DMS79 (cell line): ENCODE measurements around the gene SYNPR.
"Not testable (repeated sequence)": the region's sequence is repeated elsewhere in the genome, so short reads cannot be mapped to it uniquely, and the experiment has no call there.

Experiments
- DNase-seq: peaks from one replicate; lab custom pipeline; 2025; lab: John Stamatoyannopoulos, UW

Gene SYNPR

DNA sequence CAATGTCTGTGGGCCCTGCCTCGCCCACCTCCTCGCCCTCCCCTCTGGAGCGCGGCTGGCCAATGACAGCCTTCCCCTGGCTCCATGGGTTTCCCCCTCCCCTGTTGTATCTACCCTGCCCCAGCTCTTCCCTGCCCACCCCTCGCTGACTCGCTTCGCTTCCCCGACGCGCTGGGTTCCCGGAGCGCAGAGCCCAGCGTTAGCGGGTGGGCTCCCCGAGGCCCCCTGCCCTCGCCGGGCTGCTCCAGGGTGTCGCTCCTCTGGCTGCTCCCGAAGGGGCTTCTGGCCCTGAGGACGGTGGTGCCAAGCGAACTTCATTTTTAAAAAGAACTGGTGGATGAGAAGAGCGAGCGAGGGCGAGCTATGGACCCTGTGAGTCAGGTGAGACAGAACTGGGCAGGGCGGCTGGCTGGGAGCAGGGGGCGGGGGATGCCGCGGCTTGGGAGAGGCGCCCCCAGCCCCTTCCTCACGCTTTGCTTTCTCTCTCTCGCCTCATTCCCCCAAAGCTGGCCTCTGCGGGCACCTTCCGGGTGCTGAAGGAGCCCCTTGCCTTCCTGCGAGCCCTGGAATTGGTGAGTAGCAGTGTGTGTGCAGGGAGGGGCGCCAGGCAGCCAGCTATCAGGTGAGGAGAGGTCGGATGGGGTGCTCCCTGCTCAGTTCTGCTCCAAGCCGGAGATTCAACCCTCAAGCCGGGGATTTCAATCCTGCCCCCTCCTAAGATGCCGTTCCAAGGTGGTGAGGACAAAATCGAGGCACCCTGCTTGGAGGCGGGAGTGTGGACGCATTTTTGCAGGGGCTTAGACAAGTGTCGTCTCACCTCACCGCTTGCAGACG lies at the start of gene SYNPR:
TSS of gene SYNPR (plus strand) at position 138 of the 834 bp plus-strand sequence.
- DNase-seq: no peak

DNA sequence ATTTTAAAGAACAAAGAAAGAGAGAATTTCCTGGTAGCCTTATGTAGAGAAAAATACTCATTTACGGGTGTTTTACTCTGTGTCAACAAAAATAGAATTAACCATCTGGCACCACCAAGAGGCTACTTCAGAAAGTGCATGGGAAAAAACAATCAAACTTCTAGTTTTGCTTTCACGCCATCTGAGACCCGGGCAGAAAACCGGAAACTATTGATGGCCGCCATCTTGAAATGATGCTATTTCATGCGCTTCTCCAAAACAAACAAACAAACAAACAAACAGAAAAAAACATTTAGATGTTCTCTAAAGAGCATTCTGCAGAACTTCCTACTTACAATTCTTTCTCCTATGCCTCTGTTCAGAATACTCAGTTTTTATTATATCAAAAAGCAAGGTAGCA lies 49.4 kb upstream of the SYNPR start:
- no peak for DNase-seq

DNA sequence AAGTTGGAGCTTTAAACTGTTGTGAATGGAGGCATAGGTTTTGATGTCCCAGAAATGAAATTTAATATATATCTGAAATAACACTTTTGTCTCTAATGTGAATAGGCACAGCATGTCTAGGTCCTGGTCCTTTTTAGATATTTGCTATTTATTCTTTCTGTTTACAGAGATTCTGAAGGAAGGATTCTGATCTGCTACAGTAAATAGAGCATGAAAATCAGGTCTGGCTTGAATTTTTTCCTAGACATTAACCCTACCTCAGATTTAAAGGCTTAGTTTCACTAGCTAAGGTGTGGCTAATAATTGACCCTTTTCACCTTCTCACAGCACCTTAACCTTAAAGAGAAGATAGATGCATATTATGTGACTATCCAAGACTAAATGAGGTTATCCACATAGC lies 48.0 kb upstream of the SYNPR start:
- DNase-seq: no peak

DNA sequence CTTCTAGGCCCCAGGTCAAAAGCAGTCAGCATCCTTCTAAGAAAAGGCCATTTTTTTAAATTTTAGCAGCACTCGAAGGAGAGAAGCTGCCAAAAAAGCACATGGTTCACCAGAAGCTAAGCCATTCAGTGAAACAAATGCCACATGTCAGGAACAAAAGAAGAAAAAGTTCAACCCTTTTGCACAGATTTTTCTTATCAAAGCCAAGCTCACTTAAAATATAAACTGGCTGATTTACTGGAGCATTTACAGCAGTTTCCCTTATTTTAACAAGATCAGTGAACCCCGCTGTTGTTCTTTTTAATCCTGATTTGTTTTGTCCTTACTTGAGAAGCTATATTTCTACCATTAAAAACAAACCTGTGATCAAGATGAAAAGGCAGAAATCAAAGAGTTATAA lies 46.5 kb upstream of the SYNPR start:
- DNase-seq: no peak

DNA sequence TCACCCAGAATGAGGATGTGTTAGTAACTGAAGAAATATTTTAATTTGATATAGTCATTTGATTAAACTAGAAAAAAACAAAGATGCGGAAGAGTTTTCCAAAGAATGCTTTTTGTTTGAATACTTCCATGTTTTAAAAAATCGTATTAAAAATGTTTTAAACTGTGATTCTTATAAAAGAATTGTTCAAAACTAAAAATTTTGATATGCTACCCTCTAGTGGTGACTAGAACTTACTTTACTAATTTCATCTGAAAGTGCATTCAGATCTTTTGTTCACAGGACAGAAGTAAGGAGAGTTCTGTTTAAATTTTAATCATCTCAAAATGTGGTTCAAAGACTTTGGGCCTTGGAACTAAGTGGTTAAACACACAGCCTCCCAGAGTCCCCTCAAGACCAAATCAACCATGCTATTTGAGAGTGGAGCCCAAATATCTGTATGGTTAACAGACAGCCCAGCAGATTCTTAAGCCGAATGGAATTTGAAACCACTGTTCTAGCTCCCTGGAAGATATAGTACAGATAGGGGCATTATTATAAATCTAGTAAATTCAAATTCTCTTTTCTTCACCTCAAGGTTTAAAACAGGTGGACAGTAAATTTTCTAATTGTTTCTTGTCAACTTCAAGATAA lies 45.2 kb upstream of the SYNPR start:
- DNase-seq: no peak

DNA sequence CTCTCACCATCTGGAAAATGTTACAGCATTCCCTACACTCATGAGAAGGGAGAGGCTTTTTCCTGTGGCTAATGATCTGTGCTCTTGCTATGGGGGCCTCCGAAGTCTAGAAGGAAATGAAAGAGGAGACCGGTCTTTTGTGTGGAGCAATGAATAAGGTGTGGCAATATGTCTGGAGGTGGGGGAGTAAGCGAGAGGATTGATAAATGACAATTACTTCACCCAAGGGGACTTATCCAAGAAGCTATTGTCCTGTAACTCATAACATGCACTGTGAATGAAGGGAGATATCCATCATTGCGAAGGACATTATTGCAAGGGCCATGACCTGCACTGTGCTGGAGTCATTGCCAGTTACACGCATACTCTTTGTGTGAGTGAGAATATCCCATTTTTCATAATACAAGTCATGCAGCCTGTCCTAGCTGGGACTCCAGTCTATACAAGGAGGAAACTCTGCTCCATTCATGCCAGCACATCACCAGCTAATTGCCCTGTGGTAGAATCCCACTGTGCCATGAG lies 37.7 kb upstream of the SYNPR start:
- DNase-seq: no peak

DNA sequence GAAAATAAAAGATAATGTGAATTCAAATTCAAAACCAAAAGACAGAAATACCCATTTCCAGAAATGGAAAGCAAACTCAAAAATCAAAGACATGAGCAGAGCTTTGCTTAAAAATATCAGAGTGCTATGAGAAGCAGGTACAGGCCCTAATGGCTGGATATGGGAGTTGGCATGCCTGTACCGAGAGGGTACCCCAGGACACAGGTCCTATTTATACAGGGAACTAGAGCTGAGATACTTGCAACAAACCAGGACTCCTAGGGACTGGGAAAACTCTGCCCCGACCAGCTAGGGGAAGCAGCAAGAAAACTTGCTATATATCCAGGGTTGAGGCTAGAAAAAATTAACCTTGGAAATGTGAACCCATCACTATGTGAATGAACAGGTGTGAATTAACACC lies 36.0 kb upstream of the SYNPR start:
- DNase-seq: no peak

DNA sequence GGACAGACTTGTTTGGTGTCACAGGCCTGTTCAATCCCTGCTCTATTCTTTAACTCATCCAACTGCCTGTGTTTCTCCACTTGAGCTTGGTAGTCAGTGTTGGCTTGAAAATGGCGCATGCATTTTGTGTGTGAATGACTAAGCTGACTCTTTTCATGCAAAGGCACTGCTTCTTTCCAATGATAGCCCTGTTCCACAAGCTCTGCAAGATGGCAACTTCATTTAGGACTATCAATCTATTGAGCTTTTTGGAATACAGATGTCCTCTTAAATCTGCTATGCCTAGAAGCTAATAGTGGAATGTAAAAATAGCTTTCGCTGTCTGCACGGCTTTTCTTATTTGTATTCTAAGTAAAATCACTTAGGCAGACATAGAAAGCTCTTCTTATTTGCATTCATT lies 33.6 kb upstream of the SYNPR start:
- no peak for DNase-seq

DNA sequence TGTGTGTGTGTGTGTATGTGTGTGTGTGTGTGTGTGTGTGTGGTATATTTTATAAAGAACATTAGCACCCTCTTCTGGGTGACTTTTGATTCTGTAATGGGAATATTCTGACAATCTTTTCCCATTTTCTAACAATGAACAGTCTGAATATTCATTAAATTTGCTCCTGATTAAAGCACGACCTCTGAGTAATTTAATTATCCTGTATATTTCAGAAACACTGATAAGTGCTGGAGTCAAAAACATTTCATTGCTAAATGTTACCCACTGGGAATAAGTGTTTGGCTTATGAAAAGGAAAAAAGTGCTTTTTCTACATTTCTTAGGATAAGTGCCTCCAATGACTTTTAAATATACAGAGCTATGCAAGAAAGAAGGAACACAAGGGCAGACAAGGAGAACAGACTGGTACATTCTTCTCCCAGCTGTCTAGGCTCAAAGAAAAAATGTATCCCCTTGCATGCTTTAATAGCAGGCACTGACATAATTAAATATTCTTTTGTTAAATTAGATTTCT lies 32.3 kb upstream of the SYNPR start:
- DNase-seq: no peak

DNA sequence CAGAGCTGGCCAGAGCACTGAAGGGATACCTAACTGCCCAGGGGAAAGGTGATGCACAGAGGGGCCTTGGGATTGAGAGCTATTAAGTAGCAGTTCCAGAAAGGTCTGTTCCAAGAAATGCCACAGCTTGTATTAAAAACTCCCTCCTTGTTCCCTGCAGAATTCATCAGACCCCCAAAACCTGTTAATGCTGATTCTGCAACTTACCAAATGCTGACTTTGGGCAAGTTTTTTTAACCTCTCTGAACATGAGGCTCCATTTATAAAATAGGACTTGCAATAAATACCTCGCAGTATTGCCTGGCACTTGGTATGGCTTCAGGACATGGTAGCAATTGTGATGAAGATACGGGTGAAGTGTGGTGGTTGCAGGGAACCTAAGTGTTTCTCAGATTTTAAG lies 30.1 kb upstream of the SYNPR start:
- no peak for DNase-seq

DNA sequence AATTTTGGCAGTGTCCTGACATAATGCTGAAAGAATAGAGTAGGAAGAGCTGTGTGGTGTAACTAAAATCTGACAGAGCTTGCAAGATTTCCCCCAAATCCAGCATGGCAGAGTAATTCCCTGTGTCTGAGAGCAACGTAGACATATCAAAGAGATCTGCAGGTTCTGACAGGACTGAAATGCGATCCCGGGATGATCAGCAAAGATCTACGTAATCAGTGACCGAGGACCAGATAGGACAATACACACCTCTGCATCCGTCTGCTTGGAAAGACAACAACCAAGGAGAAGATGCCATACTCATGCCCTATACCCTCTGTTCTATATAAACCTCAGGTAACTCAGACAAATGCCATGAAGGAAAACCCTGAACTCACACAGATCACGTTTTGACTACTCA lies 26.6 kb upstream of the SYNPR start:
- no peak for DNase-seq

DNA sequence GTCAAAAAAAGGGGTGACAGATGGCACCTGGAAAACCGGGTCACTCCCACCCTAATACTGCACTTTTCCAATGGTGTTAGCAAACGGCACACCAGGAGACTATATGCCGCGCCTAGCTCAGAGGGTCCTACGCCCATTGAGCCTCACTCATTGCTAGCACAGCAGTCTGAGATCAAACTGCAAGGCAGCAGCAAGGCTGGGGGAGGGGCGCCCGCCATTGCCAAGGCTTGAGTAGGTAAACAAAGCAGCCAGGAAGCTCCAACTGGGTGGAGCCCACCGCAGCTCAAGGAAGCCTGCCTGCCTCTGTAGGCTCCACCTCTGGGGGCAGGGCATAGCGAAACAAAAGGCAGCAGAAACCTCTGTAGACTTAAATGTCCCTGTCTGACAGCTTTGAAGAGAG lies 22.3 kb upstream of the SYNPR start:
- DNase-seq: not testable (repeated sequence)

DNA sequence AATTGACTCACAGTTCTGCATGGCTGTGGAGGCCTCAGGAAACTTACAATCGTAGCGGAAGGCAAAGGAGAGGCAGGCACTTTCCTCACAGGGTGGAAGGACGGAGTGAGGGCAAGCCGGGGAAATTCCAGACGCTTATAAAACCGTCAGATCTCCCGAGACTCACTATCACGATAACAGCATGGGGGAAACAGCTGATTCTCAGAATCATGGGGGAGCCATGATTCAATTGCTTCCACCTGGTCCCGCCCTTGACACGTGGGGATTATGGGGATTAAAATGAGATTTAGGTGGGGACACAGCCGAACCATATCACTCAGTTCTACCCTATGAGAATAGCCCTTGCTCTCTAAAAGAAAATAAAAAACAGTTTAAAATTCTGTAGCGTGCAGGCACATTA lies 13.4 kb upstream of the SYNPR start:
- no peak for DNase-seq

DNA sequence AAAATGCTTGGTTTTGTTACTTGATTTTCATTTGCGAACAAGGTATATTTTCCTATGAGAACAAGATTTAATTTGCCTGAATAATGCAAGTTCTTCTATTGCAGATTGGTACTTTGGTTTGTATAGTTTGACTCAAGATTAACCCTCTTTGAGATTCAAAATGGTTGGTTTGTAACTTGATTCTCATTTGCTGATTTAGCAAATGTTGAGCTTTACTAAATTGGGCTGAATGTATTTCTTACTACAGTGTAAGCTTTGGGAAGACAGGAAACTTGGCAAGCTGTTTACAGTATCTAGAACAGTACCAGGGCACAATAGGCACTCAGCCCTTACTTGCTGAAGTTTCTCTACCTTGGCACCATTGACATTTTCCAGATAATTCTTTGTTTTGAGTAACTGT lies 3.7 kb upstream of the SYNPR start:
- DNase-seq: no peak

DNA sequence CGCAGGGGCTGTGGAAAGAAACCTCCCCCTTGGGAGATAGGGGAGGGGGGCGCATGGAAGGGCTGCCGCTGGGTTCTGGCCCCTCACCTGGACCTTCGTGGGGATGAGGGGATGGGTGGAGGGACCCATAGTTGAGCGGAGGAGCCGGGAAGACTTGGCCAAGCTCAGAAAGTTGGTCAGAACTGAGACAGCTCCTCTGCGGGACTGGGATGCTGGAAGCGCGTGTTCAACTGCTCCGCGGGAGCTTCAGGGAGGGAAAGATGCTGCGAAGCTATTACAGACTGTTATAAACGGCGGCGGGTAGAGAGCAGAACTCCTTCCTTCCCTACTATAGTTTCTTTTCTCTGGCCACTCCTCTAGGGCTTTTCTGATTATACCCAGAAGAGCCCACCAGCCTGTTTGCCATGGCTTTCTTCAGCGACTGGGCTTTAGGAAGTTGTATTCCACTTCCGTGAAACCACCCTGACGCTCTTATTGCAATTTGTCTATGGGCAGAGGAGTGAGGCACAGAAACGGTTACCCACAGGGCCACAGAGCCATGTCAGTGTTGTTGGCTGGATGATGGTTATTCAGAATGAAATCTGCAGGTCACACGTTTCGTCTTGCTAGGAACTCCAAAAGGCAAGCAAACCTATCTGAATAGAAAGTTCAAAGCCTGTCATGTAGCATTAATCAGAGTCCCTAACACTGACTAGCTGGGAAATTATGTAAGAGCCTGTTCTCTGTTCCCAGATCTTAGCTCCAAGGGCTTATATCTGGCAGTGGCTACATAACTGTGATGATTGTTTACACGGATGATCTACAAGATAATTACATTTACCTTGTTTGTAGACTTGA lies 1.1 kb downstream of the SYNPR start:
- no peak for DNase-seq

DNA sequence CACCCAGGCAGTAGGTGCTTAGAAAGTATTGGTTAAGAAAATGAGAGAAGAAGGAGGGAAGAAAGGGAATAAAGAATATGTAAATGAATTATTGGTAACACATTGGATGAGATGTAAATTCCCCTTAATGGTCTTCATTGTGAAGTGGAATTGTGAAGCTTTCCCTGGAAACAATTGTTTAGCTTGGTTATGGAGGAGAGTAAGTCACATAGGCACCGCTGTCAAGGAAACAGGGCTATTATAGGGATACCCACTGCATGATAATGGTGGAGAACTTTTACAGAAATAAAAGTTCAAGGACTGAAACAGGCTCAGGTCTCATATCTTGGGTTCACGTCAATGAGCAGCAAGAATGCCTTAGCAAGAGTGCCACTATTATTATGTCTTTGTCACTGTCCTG lies 9.5 kb downstream of the SYNPR start:
- DNase-seq: no peak

DNA sequence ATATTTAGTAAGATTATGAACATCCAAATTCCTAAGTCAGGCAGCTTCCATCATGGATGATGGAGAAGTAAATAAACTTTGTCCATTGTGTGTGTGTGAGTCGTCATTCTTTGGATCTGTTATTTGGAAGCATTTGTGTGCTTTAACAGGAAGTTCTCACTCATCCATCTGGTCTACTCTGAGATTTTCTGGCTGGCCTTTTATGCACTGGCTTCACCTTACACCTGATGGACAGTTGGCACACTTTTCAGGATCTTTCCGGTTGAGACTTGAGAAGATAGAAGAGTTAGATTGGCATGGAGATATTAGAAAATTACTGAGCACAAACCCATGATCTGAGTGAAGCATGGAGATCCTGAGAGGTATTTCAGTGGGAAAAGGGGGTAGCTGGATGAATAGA lies 12.6 kb downstream of the SYNPR start:
- DNase-seq: no peak

DNA sequence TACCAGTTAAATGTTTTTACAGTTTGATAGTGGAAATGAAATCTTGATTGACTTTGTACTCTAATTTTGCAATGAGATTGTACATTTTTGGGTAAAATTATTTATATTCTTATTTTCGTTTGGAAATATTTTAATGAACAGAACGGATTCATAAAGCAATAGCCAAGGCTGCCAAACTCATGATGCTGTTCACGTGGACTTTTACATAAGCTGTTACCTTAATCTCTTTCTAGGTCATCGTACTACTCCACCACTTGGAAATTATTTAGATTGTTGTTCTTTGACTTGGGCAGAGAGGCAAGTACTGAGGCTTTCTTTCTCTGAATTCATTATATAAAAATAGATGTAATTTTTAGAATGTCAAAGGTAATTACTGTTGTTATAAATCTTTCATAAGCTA lies 16.2 kb downstream of the SYNPR start:
- DNase-seq: no peak

DNA sequence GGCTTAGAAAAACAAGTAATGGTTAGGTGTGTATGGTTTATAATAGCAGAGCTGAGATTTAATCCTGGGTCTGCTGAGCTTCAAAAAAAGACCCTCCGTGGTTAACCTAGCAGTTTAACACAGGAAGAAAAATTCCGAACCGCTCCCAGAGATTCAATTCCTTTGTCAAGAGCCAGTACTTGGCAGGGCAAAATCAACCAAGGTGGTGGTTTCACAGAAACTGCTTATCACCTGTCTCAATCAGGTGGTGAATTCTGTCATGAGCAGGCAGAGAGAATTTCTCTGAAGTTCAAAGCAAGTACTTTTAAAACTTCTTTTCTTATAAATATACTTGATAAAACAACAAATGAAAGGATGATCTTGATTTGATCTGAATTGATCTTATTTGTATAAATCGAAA lies 17.2 kb downstream of the SYNPR start:
- DNase-seq: no peak

DNA sequence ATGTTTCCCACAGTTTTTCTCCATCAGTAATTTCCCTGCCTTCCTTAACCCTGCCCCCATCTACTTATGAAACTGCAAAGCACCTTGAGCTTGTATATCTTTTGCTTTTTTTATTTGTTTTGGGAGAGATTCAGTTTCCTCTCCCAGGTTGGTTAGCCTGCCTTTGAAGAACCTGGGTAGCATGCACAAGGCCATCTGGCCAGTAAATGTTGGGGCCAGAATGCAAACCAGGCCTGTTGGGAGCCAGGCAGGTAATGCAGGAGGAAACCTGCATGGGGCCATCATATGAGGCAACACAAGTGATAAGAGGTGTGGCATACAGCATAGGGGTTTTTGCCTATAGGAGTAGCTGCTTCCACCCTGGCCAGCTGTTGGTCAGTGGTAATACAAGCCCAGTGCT lies 17.7 kb downstream of the SYNPR start:
- DNase-seq: no peak

DNA sequence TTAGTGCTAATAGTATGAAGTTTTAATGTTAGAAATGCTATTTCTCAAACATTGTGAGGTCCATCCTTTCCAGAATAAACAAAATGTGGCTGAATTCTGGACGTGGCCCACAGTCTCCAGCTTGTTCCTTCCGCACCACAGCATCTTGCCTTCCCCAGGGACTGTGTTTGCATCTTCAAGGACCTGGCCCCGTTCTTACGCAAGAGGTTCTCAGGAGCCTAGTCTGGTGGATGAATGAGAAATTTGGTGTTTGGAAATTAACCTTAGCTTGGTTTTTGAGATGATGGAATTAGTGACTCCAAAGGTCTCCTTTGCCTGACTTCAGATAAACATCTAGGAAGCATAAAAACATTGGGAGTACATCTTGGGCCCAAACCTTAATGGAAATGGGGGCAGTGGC lies 18.1 kb downstream of the SYNPR start:
- no peak for DNase-seq

DNA sequence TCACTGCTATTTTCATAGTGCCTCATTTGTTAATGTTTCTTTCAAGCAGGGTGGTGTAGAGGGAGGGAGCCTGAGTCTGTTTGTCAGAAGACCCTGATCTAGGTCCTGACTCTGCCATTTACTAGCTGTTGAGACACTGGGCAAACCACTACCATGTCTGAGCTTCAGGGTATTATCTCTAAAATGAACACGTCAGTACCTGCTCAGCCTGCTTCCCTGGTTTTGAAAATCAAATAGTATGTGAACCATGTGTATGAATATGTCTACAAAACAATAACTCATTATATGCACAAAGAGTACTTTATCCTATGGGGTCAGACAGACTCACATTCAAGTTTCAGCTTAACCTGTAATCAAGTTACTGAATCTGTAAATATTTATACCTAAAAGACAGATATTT lies 25.1 kb downstream of the SYNPR start:
- no peak for DNase-seq

DNA sequence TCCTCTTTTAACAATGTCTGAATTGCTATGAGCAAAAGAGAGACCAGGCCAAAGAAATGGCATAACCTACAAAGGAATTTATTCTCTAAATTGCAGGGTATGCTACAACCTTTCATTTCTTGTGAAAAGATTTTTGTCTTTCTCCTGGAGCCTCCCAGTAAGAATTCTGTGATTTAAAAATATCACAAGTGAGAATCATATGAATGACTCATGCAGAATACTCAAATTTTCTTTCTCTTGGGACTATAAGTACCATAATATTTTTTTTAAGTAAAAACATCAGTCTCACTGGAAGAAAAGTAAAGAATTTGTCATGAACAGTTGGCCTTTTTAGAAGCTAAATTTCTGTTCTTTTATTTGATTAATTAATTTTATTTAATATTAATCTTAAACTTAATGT lies 26.3 kb downstream of the SYNPR start:
- DNase-seq: no peak
